GM19099 (cell line): Measurements from ENCODE around the gene DND1.

Experiments
- POLR2A ChIP-seq: IDR thresholded peaks from 3 replicates; pipeline ENCODE4 v1.6.1; 2011; ENCODE audit warnings: low read depth; ENCODE audit not compliant: insufficient read length; ENCODE audit errors: extremely low read depth

DND1 gene

GRCh38 chr5:140674629-140675028 lies 1.3 kb upstream of the DND1 start:
- no peak for TF ChIP-seq POLR2A

- no peak for TF ChIP-seq POLR2A
Observed at GRCh38 chr5:140674211-140674610, 835 bp upstream of the DND1 start.

GRCh38 chr5:140672455-140673186 lies 755 bp downstream of the DND1 start:
- TF ChIP-seq POLR2A = no peak

GRCh38 chr5:140671472-140672125 lies 1.8 kb downstream of the DND1 start:
- TF ChIP-seq POLR2A = no peak

GRCh38 chr5:140664359-140665119 lies 8.8 kb downstream of the DND1 start, which contains the start of gene WDR55:
Gene WDR55, plus strand, starts transcription at chr5:140664904. Its CDS starts 9 bp downstream, at chr5:140664913.
- TF ChIP-seq POLR2A = peak; percentile 94

- TF ChIP-seq POLR2A = no peak
Observed at GRCh38 chr5:140664030-140664358, 9.4 kb downstream of the DND1 start.

- no peak for TF ChIP-seq POLR2A
Observed at GRCh38 chr5:140658870-140659269, 14.5 kb downstream of the DND1 start.

- TF ChIP-seq POLR2A = no peak
Observed at GRCh38 chr5:140647042-140647419, 26.3 kb downstream of the DND1 start.

GRCh38 chr5:140642718-140643117 lies 30.7 kb downstream of the DND1 start:
- no peak for TF ChIP-seq POLR2A

GRCh38 chr5:140641716-140642115 lies 31.7 kb downstream of the DND1 start:
- TF ChIP-seq POLR2A = no peak

GRCh38 chr5:140639148-140639981 lies 34.0 kb downstream of the DND1 start, which contains the start of gene TMCO6:
Gene TMCO6, plus strand, starts transcription at chr5:140639451. Its CDS starts 77 bp downstream, at chr5:140639528.
- TF ChIP-seq POLR2A = peak; percentile 80

GRCh38 chr5:140637371-140638100 lies 35.8 kb downstream of the DND1 start:
- no peak for TF ChIP-seq POLR2A

GRCh38 chr5:140635291-140636257 lies 37.8 kb downstream of the DND1 start:
- no peak for TF ChIP-seq POLR2A

GRCh38 chr5:140634103-140634502 lies 39.3 kb downstream of the DND1 start:
- no peak for TF ChIP-seq POLR2A

- TF ChIP-seq POLR2A = no peak
Observed at GRCh38 chr5:140633501-140633900, 39.9 kb downstream of the DND1 start.
